GM12892 (cell line): ENCODE results near the gene NDUFC2.

ENCODE experiments used
- POLR2A ChIP-seq: IDR thresholded peaks from 2 replicates; pipeline ENCODE4 v1.6.1; 2011; ENCODE audit warnings: low read depth, low read length, control low read depth
- POLR2AphosphoS5 ChIP-seq: IDR thresholded peaks from 2 replicates; pipeline ENCODE4 v1.6.1; 2011; ENCODE audit warnings: low read depth, low read length, control low read depth
- TAF1 ChIP-seq: IDR thresholded peaks from 2 replicates; pipeline ENCODE4 v1.6.1; 2011; ENCODE audit warnings: low read depth, mild to moderate bottlenecking, control low read depth, low read length, borderline replicate concordance

GRCh38 chr11:78046486-78046854 lies 33.2 kb downstream of the NDUFC2 start:
- TF ChIP-seq POLR2AphosphoS5 = no peak
- no peak for TF ChIP-seq POLR2A
- no peak for TF ChIP-seq TAF1
